ENCODE data around the gene CYP39A1.
"Not testable (repeated sequence)": the region's sequence is repeated elsewhere in the genome, so short reads cannot be mapped to it uniquely, and the experiment has no call there.

CYP39A1 gene

GRCh38 chr6:46653439-46654195 lies 999 bp upstream of the CYP39A1 start:
- TF ChIP-seq EZH2 (IDR thresholded peaks at IDR 0.05): no peak
- TF ChIP-seq POLR2AphosphoS5 (IDR thresholded peaks at IDR 0.05; ENCODE audit: borderline replicate concordance, low read depth, low read length): no peak
- TF ChIP-seq FOXP2 (optimal IDR thresholded peaks at IDR 0.05; ENCODE audit: control extremely low read depth, extremely low read length, insufficient read depth): no peak
- no peak overlapping the region for H3K9ac ChIP-seq (ENCODE audit: insufficient read length)
- peak overlapping the region; percentile 89 for H3K4me3 ChIP-seq
- H3K27ac ChIP-seq: no peak overlapping the region
- no peak for DNase-seq (ENCODE audit: low read depth, low spot score)
- no peaks in the 10 kb centered on the region for H3K9me3 ChIP-seq (ENCODE audit: low read depth, low read length)
- no peaks in the 10 kb centered on the region for H3K36me3 ChIP-seq (ENCODE audit: insufficient read depth, low read length)

GRCh38 chr6:46652232-46652602 lies 401 bp downstream of the CYP39A1 start:
- Histone ChIP-seq H3K27ac (no peak overlapping the region), H3K9ac (ENCODE audit: insufficient read length) (no peak overlapping the region)
- DNase-seq (ENCODE audit: low read depth, low spot score): no peak

DNA sequence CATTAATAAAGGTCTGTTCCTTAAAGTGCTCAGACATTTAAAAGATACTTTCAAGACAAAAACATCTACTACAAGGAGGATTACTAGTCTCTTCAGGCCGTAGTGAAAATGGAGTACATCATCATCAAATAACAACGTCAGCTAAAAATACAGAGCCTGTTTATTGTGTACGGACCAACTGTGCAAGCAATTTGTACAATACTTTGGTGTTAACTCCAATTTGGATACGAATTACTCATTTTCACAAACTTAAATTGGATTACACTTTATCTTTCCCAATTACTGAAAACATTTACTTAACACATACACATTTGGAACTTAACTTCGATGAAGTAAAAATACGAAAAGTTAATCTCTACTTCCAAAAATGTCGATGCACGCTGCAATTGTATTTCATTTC lies 802 bp downstream of the CYP39A1 start:
- no peak for DNase-seq (ENCODE audit: low read depth, low spot score)
- Histone ChIP-seq H3K36me3 (ENCODE audit: insufficient read depth, low read length) (no peaks in the 10 kb centered on the region), H3K9ac (ENCODE audit: insufficient read length) (no peak overlapping the region), H3K4me3 (no peak overlapping the region; the same call in 1 of the 2 replicates), H3K9me3 (ENCODE audit: low read depth, low read length) (no peaks in the 10 kb centered on the region), H3K27ac (no peak overlapping the region)
- TF ChIP-seq EZH2 (IDR thresholded peaks at IDR 0.05) (no peak), FOXP2 (optimal IDR thresholded peaks at IDR 0.05; ENCODE audit: control extremely low read depth, extremely low read length, insufficient read depth) (no peak), POLR2AphosphoS5 (IDR thresholded peaks at IDR 0.05; ENCODE audit: borderline replicate concordance, low read depth, low read length) (no peak)

More at GRCh38 chr6:46652232-46652602, 401 bp downstream of the CYP39A1 start:
- H3K4me3 ChIP-seq: peak overlapping the region; percentile 89
- TF ChIP-seq POLR2AphosphoS5 (IDR thresholded peaks at IDR 0.05; ENCODE audit: borderline replicate concordance, low read depth, low read length) (no peak), FOXP2 (optimal IDR thresholded peaks at IDR 0.05; ENCODE audit: control extremely low read depth, extremely low read length, insufficient read depth) (no peak), EZH2 (IDR thresholded peaks at IDR 0.05) (no peak)
- H3K9me3 ChIP-seq (ENCODE audit: low read depth, low read length): no peaks in the 10 kb centered on the region
- no peaks in the 10 kb centered on the region for H3K36me3 ChIP-seq (ENCODE audit: insufficient read depth, low read length)

DNA sequence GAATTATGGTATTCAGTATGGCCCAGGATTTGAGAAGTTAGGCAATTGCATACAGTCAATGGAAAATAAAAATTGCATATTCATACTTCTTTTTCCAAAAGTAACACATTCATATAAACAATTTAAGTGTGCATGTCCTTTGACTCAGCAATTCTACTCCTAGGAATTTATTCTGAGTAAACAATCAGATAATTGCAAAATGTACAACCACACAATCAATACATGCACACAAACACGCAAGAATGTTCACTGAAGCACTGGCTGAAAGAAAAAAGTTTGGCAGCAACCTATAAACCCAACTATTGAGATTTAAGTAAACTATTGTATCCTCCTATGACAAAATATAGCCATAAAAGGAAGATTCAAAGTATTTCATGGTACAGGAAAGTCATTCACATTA lies 1.6 kb downstream of the CYP39A1 start:
- TF ChIP-seq POLR2AphosphoS5 (IDR thresholded peaks at IDR 0.05; ENCODE audit: borderline replicate concordance, low read depth, low read length): no peak
- TF ChIP-seq FOXP2 (optimal IDR thresholded peaks at IDR 0.05; ENCODE audit: control extremely low read depth, extremely low read length, insufficient read depth): no peak
- no peak for TF ChIP-seq EZH2 (IDR thresholded peaks at IDR 0.05)

DNA sequence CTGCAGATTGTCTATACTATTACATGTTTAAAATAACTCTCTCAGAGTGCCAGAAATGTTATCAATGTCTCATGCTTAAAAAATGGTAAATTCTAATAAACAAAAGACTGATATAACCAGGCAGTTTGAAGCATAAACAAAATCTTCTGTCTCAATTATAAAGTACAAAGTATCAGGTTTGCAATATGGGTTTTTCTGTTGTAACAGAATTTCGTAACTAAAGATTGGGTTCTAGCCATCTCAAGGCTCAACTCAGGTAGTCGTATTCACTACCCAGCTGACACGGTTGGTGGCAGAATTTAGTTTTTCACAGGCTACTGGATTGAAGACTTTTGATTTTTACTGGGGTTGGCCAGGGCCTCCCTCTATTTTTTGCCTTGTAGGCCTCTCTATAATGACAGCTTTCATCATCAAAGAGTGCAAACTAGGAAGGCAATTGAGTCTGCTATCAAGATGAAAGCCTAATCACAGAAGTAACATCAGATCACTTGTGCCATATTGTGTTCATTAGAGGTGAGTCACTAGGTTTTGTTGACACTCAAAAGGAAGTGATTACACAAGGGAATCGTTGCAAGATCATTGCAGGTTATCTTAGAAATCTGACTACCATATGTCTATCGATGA lies 3.6 kb downstream of the CYP39A1 start:
- Histone ChIP-seq H3K27ac (no peak overlapping the region), H3K9ac (ENCODE audit: insufficient read length) (no peak overlapping the region)
- TF ChIP-seq POLR2AphosphoS5 (IDR thresholded peaks at IDR 0.05; ENCODE audit: borderline replicate concordance, low read depth, low read length) (no peak), FOXP2 (optimal IDR thresholded peaks at IDR 0.05; ENCODE audit: control extremely low read depth, extremely low read length, insufficient read depth) (no peak), EZH2 (IDR thresholded peaks at IDR 0.05) (no peak)

More for the DNA sequence above, 1.6 kb downstream of the CYP39A1 start:
- Histone ChIP-seq H3K4me3 (no peak overlapping the region), H3K9ac (ENCODE audit: insufficient read length) (no peak overlapping the region), H3K9me3 (ENCODE audit: low read depth, low read length) (no peaks in the 10 kb centered on the region), H3K27ac (no peak overlapping the region), H3K36me3 (ENCODE audit: insufficient read depth, low read length) (no peaks in the 10 kb centered on the region)
- DNase-seq (ENCODE audit: low read depth, low spot score): no peak

DNA sequence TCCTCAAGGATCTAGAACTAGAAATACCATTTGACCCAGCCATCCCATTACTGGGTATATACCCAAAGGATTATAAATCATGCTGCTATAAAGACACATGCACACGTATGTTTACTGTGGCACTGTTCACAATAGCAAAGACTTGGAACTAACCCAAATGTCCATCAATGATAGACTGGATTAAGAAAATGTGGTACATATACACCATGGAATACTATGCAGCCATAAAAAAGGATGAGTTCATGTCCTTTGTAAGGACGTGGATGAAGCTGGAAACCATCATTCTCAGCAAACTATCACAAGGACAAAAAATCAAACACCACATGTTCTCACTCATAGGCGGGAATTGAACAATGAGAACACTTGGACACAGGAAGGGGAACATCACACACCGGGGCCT lies 4.5 kb downstream of the CYP39A1 start:
- not testable (repeated sequence) for H3K4me3 ChIP-seq; H3K36me3 ChIP-seq (ENCODE audit: insufficient read depth, low read length); H3K9me3 ChIP-seq (ENCODE audit: low read depth, low read length); H3K27ac ChIP-seq; DNase-seq (ENCODE audit: low read depth, low spot score); H3K9ac ChIP-seq (ENCODE audit: insufficient read length)

More for the DNA sequence above, 3.6 kb downstream of the CYP39A1 start:
- Histone ChIP-seq H3K36me3 (ENCODE audit: insufficient read depth, low read length) (no peaks in the 10 kb centered on the region), H3K4me3 (no peak overlapping the region), H3K9me3 (ENCODE audit: low read depth, low read length) (no peaks in the 10 kb centered on the region)
- DNase-seq (ENCODE audit: low read depth, low spot score): no peak

GRCh38 chr6:46645265-46645664 lies 7.4 kb downstream of the CYP39A1 start:
- Histone ChIP-seq H3K9me3 (ENCODE audit: low read depth, low read length) (no peaks in the 10 kb centered on the region), H3K27ac (no peak overlapping the region), H3K4me3 (no peak overlapping the region), H3K9ac (ENCODE audit: insufficient read length) (no peak overlapping the region), H3K36me3 (ENCODE audit: insufficient read depth, low read length) (no peaks in the 10 kb centered on the region)
- DNase-seq (ENCODE audit: low read depth, low spot score): no peak
- TF ChIP-seq EZH2 (IDR thresholded peaks at IDR 0.05) (no peak), FOXP2 (optimal IDR thresholded peaks at IDR 0.05; ENCODE audit: control extremely low read depth, extremely low read length, insufficient read depth) (no peak), POLR2AphosphoS5 (IDR thresholded peaks at IDR 0.05; ENCODE audit: borderline replicate concordance, low read depth, low read length) (no peak)

DNA sequence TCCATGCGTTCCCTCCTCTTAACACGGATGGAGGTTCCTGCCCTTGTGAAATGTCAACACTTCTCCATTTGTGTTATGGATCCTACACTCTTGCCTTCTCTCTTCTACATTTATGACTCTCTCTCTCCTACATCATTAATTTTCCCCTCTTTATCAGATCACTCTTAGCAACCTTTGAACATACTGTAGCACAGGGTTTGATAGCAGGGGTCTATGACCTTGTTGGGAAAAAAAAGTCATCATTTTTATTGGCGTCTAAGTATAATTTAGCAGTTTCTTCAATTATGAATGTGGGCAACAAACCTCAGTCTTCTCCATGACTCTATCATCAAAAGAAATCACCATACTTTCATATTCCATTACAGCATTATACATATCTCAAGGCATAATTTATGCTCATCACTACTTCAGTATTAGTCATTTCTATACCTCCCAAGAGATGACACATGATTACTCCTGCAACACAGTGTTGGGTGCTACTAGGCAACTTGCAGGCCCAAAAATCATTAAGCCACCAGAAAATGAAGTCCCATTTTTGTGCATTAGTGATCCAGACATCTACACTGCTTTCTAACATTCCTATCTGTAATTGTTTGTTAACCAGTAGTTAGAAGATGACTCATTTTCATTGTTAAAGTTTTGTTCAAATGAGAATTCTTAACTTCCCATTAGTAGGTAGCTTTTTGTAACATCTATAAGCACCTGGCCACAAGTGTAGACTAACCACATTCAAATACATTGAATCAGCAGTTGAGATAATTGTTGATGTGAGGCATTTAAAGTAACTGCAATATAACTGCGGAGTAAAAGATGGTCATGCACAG lies 9.5 kb downstream of the CYP39A1 start:
- Histone ChIP-seq H3K9me3 (ENCODE audit: low read depth, low read length) (no peaks in the 10 kb centered on the region), H3K27ac (no peak overlapping the region), H3K9ac (ENCODE audit: insufficient read length) (no peak overlapping the region), H3K4me3 (no peak overlapping the region), H3K36me3 (ENCODE audit: insufficient read depth, low read length) (no peaks in the 10 kb centered on the region)
- TF ChIP-seq EZH2 (IDR thresholded peaks at IDR 0.05): no peak
- no peak for TF ChIP-seq FOXP2 (optimal IDR thresholded peaks at IDR 0.05; ENCODE audit: control extremely low read depth, extremely low read length, insufficient read depth)
- no peak for TF ChIP-seq POLR2AphosphoS5 (IDR thresholded peaks at IDR 0.05; ENCODE audit: borderline replicate concordance, low read depth, low read length)
- DNase-seq (ENCODE audit: low read depth, low spot score): no peak
